Uterus (tissue), 4 donors: ENCODE measurements around the gene NUMB. TPM values are rescaled to one million over a fixed set of nuclear protein-coding genes. Genes with fewer than 3 reads are reported as not detected.

ENCODE experiments used
- DNase-seq, 2 donors: peaks; one replicate each; pipeline ENCODE4 v3.0.0-alpha.2; 2019 to 2020
- H3K27ac ChIP-seq, 2 donors: fragments of 200-600 bp; sonication (generic); 1 replicate in 1 of 2; 2 replicates in 1 of 2; pipeline ENCODE4 v1.5.1; 2016 to 2018
- H3K27me3 ChIP-seq, 2 donors: fragments of 200-600 bp; sonication (generic); one replicate each; pipeline ENCODE4 v1.5.1; 2018 to 2019; ENCODE audit warnings: control low read depth in 1 of 2
- H3K36me3 ChIP-seq, 2 donors: fragments of 200-600 bp; sonication (generic); one replicate each; pipeline ENCODE4 v1.5.1; 2019; ENCODE audit warnings: control low read depth in 1 of 2
- H3K4me1 ChIP-seq, 2 donors: fragments of 200-600 bp; sonication (generic); one replicate each; pipeline ENCODE4 v1.5.1; 2018 to 2019; ENCODE audit warnings: control low read depth in 1 of 2
- H3K4me3 ChIP-seq, 2 donors: fragments of 200-600 bp; sonication (generic); 1 replicate in 1 of 2; 2 replicates in 1 of 2; pipeline ENCODE4 v1.5.1; 2018 to 2019; ENCODE audit warnings: mild to moderate bottlenecking in 1 of 2
- H3K9me3 ChIP-seq, 2 donors: fragments of 200-600 bp; sonication (generic); one replicate each; pipeline ENCODE4 v1.5.1; 2019; ENCODE audit warnings: control low read depth in 1 of 2
- POLR2A ChIP-seq, 2 donors: fragments of 450-650 bp; IDR thresholded peaks; one replicate each; pipeline ENCODE4 v1.6.1; 2016; ENCODE audit warnings: antibody characterized with exemption in 2 of 2, mild to moderate bottlenecking in 1 of 2, moderate library complexity in 1 of 2
- intact Hi-C: fragments of 100-400 bp; cut with DNase I; formaldehyde crosslinking; loops from one replicate; pipeline ENCODE4 v1.15.1; 2023; ENCODE audit warnings: low total_unique reads
- total RNA-seq, 4 donors: library from RNA; depleted of rRNA in 3 of 4; stranded (reverse); fragments of >200 nt in 3 of 4; gene quantifications; one replicate each; pipeline versions ENCODE4 v1.1.0 to v1.2.4, GENCODE V29; 2014 to 2023
- TF ChIP-seq, protein P1 (sequence below), 4 experiments: fragments of 200-600 bp in 2 of 4; fragments of 450-650 bp in 2 of 4; sonication (generic) in 2 of 4; IDR thresholded peaks; one replicate each; pipeline ENCODE4 v1.5.1; 2016 to 2019; ENCODE audit warnings: antibody characterized with exemption in 4 of 4, mild to moderate bottlenecking in 2 of 4, moderate library complexity in 1 of 4
- donor health status: DM: yes; HTN: yes; CAD: no.

Gene NUMB
- total RNA-seq, 4 donors from 2014 or later = 27.1 to 119 (median 40.8) TPM

DNA sequence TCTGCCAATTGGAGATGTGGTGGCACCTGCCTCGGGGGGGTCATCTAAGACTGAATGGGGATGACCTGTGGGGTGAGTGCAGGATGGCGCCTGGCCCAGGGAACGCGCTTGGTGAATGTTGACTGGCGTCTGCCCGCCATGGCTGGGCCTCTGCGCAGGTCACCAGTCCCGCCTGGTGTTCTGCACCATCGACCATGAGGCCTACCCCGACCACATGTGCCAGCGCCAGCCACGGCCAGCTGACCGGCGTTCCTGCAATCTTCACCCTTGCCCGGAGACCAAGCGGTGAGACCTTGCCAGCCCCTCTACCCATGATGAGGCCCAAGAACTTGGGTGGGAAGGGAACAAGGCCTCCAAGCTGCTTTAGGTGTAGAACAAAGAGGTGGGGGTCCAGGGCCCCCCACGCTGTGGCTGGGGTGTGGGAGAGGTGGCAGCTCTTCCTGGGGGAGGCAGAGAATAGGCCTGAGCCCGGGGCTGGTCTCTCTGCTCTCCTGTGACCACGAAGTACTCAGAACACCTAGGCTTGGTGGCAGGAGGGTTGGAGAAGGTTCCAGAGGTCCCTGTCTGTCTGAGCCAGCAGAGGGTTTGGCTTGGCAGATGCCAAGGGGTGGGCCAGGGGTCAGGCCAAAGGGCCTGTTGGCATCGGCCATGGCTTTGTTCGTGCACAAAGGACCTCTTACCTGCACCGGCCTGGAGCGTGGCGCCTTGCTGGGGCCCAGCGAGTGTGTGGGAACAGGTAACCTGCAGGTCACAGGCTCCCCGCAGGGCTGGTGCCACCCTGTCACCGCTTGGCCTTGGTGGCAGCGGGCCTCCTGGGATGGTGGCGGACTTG is 205.6 kb downstream of the NUMB start:
- DNase-seq = no peak
- Histone ChIP-seq H3K4me1 (no peaks in the 10 kb centered on the region), H3K27me3 (no peaks in the 10 kb centered on the region), H3K4me3 (no peak overlapping the region), H3K9me3 (no peaks in the 10 kb centered on the region), H3K27ac (no peak overlapping the region), H3K36me3 (no peaks in the 10 kb centered on the region)
- TF ChIP-seq, protein P1, sequence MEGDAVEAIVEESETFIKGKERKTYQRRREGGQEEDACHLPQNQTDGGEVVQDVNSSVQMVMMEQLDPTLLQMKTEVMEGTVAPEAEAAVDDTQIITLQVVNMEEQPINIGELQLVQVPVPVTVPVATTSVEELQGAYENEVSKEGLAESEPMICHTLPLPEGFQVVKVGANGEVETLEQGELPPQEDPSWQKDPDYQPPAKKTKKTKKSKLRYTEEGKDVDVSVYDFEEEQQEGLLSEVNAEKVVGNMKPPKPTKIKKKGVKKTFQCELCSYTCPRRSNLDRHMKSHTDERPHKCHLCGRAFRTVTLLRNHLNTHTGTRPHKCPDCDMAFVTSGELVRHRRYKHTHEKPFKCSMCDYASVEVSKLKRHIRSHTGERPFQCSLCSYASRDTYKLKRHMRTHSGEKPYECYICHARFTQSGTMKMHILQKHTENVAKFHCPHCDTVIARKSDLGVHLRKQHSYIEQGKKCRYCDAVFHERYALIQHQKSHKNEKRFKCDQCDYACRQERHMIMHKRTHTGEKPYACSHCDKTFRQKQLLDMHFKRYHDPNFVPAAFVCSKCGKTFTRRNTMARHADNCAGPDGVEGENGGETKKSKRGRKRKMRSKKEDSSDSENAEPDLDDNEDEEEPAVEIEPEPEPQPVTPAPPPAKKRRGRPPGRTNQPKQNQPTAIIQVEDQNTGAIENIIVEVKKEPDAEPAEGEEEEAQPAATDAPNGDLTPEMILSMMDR (IDR thresholded peaks at IDR 0.05) = no peak
- no peak for TF ChIP-seq POLR2A (IDR thresholded peaks at IDR 0.05)
- intact Hi-C loops = no loop called here

DNA sequence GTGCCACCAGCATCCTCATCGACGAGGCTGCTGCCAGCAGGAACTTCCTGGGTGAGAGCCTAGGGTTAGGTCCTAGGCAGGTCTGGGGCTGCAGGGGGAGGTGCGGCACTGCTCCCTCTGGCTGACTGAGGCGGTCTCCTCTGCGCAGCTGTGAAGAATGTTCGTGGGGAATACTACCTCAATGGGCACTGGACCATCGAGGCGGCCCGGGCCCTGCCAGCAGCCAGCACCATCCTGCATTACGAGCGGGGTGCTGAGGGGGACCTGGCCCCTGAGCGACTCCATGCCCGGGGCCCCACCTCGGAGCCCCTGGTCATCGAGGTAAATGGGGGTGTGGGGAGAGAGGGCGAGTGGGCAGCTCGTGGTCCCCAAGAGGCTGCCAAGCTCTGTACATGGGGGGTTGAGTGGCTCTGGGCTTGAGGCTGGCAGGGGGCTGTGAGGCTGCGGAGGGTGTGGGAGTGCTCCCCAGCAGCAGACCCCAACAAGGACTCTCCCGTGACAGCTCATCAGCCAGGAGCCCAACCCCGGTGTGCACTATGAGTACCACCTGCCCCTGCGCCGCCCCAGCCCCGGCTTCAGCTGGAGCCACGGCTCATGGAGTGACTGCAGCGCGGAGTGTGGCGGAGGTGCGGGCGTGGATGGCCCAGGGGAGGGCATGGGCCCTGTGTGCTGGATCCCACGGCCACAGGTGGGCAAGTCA is 206.7 kb downstream of the NUMB start:
- Histone ChIP-seq H3K36me3 (no peaks in the 10 kb centered on the region), H3K27me3 (no peaks in the 10 kb centered on the region), H3K4me1 (no peaks in the 10 kb centered on the region), H3K9me3 (no peaks in the 10 kb centered on the region), H3K4me3 (no peak overlapping the region), H3K27ac (no peak overlapping the region)
- TF ChIP-seq, protein P1 (IDR thresholded peaks at IDR 0.05) = no peak
- no peak for TF ChIP-seq POLR2A (IDR thresholded peaks at IDR 0.05)
- no peak for DNase-seq
- intact Hi-C loops = no loop called here

DNA sequence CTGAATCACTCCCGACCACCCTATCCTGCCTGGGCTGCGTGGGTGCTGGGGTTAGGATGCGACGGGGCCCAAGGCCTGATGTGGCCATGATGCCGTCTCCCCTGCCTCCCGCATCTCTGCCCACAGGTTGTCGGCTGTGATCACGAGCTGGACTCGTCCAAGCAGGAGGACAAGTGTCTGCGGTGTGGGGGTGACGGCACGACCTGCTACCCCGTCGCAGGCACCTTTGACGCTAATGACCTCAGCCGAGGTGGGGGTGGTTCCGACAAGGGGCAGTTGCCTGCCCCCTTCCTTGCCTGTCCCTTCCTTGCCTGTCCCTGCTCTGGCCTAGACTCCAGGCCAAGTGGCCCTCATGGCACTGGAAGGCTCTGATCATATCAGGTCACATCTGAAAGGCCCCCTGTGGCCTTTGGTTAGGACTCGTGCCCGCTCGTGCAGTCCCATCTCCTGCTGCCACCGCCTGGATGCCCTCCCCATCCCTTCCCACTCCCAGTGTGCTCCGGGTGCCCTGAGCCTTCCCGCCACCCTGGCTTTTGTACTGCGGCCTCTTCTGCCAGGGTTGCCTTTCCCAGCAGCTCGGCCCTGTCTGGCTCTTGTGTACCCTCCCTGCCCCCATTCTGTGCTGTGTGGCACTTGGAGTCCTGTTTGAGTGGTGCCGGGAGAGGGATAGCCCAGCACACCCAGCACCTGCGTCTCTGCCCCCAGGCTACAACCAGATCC is 207.4 kb downstream of the NUMB start:
- no peaks in the 10 kb centered on the region for H3K27me3 ChIP-seq
- H3K36me3 ChIP-seq = no peaks in the 10 kb centered on the region
- DNase-seq = no peak
- H3K4me1 ChIP-seq = no peaks in the 10 kb centered on the region
- TF ChIP-seq POLR2A (IDR thresholded peaks at IDR 0.05) = no peak
- TF ChIP-seq, protein P1 (IDR thresholded peaks at IDR 0.05) = no peak
- no peak overlapping the region for H3K4me3 ChIP-seq
- no peak overlapping the region for H3K27ac ChIP-seq
- intact Hi-C loops = no loop called here
- no peaks in the 10 kb centered on the region for H3K9me3 ChIP-seq

DNA sequence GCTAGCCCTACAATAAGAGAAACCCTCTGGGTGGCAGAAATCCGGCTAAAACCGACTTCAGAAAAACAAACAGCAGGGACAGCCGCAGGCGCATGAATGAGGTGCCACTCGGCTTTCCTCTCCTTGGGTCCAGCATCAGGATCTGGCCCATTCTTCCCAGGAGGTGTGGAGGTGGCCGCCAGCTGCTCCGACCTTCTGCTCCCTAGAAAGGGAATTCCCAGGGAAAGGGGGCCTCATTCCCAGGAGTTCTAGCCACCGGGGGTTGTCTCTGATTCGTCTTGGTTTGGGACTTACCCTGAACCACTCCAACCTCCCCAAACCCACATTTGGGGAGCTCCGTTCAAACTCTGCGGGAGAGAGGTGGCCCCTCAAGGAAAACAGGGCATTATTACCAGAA is 208.0 kb downstream of the NUMB start:
- no peak for DNase-seq
- Histone ChIP-seq H3K27me3 (no peaks in the 10 kb centered on the region), H3K4me1 (no peaks in the 10 kb centered on the region), H3K27ac (no peak overlapping the region), H3K9me3 (no peaks in the 10 kb centered on the region), H3K36me3 (no peaks in the 10 kb centered on the region), H3K4me3 (no peak overlapping the region)
- intact Hi-C loops = no loop called here
- TF ChIP-seq POLR2A (IDR thresholded peaks at IDR 0.05) = no peak
- TF ChIP-seq, protein P1 (IDR thresholded peaks at IDR 0.05) = no peak
